ENCODE data around the gene KRT16.

DNA sequence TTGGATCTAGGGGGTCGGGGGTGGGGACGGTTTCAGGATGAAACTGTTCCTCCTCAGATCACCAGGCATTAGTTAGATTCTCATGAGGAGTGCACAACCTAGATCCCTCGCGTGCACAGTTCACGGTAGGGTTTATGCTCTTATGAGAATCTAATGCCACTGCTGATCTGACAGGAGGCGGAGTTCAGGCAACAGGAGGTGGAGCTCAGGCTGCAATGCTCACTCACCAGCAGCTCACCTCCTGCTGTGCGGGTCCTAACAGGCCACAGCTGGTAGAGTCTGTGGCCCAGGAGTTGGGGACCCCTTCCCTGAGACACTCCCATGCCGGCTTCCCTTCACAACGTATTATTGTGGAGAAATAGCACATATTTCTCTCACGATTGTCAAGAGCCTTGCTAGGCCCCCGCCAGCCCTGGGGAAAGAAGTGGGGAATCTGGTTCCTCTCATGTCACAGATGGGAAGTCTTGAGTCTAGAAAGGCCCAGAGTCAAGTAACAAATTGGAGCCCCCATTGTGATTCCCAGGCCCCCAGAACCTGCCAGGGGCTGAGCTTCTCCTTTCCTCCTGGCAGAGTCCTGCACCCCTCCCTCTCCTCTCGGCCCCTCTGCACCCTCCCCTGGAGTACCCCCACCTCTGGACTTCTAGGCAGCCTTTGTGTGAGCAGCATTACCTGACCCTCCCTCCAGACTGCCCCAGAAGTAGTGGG, 19.8 kb downstream of the KRT16 start:
- no peak for TF ChIP-seq GATA2 (IDR thresholded peaks at IDR 0.05; ENCODE audit: low read depth, low read length)
- TF ChIP-seq GATA3 (IDR thresholded peaks at IDR 0.05; ENCODE audit: low read depth, low read length): no peak

Measured in SH-SY5Y (cell line).